Vagina (tissue), 2 donors: Measurements from ENCODE around the gene SIGLEC7.

Experiments used
- POLR2A ChIP-seq, 2 donors: fragments of 450-650 bp; IDR thresholded peaks; one replicate each; pipeline ENCODE4 v1.6.1; 2017; ENCODE audit warnings: antibody characterized with exemption in 2 of 2, mild to moderate bottlenecking in 2 of 2, moderate library complexity in 2 of 2
- TF ChIP-seq, protein P1 (sequence below), 3 experiments: fragments of 450-650 bp in 2 of 3; fragments of 200-600 bp in 1 of 3; sonication (generic) in 1 of 3; IDR thresholded peaks; one replicate each; pipeline ENCODE4 v1.5.1; 2017 to 2019; ENCODE audit warnings: antibody characterized with exemption in 3 of 3, mild to moderate bottlenecking in 2 of 3, moderate library complexity in 2 of 3

DNA sequence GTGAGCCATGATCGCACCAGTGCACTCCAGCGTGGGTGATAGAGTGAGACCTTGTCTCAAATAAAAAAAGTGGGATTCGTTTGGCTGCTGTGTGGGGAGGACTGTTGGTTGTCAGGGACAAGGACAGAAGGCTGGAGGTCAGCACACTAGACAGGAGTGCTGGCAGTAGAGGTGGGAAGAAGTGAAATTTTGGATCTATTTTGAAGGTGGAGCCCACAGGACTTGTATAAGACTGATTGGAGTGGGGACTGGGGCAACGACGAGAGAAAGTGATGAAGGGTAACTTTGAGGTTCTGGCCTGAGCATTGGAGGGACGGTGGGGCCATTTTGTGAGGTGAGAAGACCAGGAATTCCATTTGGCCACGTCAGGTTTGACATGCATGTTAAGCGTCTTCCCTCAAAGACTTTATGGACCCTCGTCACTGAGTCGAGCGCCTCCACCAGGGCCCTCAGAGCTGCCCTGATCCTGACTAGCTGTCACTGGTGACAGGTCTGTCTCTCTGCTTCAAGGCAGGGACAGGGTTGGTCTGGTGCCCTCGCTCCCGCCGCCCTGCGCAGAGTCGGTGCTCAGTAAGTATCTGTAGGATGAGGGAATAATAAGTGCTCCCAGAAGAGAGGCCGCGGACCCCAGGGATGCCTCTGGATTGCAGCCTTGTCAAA lies 34.6 kb upstream of the SIGLEC7 start:
- TF ChIP-seq, protein P1, sequence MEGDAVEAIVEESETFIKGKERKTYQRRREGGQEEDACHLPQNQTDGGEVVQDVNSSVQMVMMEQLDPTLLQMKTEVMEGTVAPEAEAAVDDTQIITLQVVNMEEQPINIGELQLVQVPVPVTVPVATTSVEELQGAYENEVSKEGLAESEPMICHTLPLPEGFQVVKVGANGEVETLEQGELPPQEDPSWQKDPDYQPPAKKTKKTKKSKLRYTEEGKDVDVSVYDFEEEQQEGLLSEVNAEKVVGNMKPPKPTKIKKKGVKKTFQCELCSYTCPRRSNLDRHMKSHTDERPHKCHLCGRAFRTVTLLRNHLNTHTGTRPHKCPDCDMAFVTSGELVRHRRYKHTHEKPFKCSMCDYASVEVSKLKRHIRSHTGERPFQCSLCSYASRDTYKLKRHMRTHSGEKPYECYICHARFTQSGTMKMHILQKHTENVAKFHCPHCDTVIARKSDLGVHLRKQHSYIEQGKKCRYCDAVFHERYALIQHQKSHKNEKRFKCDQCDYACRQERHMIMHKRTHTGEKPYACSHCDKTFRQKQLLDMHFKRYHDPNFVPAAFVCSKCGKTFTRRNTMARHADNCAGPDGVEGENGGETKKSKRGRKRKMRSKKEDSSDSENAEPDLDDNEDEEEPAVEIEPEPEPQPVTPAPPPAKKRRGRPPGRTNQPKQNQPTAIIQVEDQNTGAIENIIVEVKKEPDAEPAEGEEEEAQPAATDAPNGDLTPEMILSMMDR (IDR thresholded peaks at IDR 0.05): no peak
- no peak for TF ChIP-seq POLR2A (IDR thresholded peaks at IDR 0.05)
